DMS153 treated with DMSO at 0.1 percent for 48 hours (cell line): Measurements from ENCODE around the gene VPS35L.

Experiments used
- DNase-seq: peaks from one replicate; lab custom pipeline; 2025; ENCODE audit not compliant: unreplicated experiment; lab: John Stamatoyannopoulos, UW

The VPS35L gene, protein sequence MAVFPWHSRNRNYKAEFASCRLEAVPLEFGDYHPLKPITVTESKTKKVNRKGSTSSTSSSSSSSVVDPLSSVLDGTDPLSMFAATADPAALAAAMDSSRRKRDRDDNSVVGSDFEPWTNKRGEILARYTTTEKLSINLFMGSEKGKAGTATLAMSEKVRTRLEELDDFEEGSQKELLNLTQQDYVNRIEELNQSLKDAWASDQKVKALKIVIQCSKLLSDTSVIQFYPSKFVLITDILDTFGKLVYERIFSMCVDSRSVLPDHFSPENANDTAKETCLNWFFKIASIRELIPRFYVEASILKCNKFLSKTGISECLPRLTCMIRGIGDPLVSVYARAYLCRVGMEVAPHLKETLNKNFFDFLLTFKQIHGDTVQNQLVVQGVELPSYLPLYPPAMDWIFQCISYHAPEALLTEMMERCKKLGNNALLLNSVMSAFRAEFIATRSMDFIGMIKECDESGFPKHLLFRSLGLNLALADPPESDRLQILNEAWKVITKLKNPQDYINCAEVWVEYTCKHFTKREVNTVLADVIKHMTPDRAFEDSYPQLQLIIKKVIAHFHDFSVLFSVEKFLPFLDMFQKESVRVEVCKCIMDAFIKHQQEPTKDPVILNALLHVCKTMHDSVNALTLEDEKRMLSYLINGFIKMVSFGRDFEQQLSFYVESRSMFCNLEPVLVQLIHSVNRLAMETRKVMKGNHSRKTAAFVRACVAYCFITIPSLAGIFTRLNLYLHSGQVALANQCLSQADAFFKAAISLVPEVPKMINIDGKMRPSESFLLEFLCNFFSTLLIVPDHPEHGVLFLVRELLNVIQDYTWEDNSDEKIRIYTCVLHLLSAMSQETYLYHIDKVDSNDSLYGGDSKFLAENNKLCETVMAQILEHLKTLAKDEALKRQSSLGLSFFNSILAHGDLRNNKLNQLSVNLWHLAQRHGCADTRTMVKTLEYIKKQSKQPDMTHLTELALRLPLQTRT

DNA sequence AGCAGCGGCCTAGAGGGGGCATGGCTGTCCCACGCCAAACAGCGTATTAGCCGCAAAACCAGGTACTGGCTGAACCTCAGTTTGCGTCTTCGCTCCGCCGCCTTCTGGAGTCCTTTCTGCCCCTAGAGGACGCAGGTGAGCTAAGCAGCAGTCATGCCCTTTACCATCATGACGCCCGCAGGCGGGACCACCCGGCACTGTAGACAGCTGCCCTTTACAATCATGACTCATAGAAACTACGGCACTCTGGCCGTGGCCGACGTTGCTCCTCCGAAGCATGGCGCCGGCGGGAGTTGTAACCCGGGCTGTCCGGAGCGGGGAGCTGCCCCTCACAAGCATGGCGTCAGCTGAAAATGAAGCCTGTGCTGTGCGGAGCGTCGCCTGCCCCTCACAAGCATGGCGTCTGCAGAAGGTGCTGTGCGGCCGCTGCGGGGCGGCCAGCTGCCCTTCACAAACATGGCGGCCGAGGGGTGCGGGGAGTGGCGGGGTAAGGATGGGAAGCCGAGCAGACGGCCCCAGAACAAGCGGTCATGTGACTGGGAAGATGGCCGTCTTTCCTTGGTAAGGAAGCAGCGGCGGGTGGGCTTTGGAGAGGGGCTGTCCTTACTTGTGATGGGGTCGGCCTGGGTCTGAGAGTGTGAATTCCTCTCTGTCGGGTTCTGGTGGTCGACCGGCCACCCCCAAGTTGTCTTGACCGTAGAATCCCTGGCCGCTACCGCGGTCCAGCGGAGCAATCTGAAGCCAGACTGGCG, at the start of gene VPS35L:
Gene VPS35L (plus strand): TSS at position 518 of the 752 bp plus-strand sequence. CDS start 27 bp downstream, at position 545.
- DNase-seq: peak; percentile 90

DNA sequence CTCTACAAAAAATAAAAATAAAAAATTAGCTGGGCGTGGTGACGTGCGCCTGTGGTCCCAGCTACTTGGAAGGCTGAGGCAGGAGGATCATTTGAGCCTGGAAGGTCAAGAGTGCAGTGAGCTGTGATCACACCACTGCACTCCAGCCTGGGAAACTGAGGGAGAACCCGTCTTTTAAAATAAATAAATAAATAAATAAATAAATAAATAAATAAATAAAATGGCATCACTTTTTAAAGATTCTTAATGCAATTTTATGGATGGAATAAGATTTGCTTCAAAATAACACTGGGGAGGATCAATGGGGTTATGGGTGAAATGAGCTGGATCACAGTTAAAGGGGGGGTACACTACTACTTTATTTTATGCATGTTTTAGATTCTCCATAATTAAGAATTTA, 48.5 kb upstream of the VPS35L start:
- DNase-seq: no peak

DNA sequence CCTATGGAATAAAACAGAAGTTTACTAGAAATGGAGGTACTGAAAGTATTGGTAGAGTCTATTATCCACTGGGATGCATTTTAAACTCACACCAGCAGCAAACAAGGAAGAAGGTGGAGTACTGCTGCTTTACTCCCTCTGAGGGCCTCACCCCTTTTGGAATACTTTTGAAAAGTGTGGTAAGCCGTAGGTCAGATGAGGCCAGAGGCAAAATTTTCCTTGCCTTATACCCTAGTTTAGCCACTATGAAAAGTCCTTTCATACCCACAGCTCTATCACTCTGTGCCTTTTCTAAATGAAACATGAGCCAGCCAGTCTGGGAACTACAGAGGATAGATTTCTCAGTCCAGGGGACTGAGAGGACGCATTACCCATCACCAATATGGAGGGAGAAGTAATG, 47.6 kb upstream of the VPS35L start:
- DNase-seq: no peak

DNA sequence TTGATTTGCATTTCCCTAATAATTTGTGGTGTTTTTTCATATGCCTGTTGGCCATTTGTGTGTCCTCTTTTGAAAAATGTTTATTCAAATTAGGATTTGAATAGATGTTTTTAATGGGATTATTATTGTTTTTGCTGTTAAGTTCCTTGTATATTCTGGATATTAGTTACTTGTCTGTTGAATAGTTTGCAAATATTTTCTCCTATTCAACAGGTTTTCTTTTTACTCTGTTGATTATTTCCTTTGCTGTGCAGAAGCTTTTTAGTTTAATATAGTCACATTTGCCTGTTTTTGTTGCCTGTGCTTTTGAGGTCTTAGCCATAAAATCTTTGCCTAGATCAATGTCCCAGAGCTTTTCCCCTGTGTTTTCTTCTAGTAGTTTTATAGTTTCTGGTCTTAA, 43.2 kb upstream of the VPS35L start:
- DNase-seq: no peak

DNA sequence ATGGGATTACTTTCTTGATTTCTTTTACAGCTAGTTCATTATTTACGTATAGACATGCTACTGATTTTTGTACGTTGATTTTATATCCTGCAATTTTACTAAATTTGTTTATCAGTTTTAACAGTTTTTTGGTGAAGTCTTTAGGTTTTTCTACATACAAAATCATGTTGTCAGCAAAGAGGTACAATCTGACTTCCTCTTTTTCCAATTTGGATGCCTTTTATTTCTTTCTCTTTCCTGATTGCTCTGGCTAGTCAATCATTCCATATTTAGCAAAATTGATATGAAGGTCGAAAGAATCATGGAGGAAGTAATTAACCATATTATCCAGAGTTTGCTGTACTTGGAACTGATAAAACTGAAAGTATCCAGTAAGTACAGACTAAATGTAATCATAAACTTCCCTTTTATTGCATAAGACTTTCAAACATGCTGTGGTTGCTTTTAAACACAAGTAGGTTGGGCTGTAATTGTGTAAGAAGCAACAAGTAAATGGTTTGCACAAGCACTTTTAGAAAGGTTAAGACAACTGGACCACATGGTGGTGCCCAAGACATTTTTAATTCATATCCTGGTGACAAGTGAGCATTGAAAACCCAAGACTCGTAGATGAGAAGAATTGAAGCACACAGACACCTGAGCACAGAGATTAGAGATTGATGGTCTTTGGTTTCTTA, 42.0 kb upstream of the VPS35L start:
- DNase-seq: no peak

DNA sequence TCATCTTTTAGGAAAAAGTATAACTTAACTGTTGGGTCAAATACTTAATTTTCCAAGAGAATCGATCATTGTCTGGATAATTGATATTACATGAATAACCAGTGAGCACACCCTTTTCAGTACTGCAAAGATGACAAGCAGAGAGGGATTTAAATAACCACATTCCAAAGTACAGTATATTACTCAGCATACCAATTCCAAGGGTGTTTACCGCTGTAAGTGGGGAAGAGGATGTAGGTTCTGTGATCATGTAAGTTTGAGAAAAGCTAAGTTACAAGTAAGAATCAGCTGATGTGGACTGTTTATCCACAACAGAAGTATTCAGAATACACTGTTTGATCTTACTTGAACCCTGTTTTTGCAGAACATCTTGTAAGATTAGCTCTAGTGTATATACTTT, 39.7 kb upstream of the VPS35L start:
- DNase-seq: no peak

DNA sequence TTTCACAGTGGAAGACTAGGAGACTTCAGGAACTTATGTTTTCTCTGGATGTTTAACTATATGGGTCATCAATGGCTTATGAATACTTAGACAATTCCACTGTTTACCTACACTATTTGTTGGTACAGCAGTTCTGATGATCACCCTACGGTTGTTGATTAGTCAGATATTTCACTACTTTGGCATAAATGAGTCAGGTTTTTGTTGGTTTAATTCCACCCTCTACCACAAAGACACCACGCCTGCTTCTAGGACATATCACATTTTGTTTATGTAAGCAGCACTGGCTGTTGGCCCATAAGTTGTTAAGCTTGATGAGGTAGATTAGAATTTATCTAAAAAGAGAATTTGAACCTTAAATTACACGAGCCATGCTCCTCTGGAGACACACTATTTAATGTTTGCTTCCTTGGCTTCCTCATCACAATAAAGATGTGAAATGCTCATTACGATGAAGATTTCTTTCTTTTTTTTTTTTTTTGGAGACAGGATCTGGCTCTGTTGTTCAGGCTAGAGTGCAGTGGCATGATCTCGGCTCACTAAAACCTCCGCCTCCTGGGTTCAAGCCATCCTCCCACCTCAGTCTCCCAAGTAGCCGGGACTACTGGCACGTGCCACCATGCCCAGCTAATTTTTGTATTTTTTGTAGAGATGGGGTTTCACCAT, 37.9 kb upstream of the VPS35L start:
- no peak for DNase-seq

DNA sequence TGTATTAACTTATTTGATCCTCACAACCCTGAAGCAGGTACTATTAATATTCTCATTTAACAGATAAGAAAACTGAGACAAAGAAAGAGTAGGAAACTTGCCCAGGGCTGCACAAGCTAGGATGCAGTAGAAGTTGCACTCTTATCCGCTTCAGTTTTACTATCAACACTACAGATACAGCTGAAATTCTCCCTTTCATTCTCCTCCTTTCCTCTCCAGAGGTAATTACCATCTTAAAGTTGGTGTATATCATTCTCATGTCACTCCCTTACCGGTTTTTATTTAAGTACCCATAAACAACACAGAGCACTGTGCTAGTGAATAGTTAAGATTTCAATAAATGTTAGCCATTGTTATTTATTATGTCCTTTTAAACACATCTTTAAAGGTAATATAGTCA, 37.1 kb upstream of the VPS35L start:
- DNase-seq: no peak

DNA sequence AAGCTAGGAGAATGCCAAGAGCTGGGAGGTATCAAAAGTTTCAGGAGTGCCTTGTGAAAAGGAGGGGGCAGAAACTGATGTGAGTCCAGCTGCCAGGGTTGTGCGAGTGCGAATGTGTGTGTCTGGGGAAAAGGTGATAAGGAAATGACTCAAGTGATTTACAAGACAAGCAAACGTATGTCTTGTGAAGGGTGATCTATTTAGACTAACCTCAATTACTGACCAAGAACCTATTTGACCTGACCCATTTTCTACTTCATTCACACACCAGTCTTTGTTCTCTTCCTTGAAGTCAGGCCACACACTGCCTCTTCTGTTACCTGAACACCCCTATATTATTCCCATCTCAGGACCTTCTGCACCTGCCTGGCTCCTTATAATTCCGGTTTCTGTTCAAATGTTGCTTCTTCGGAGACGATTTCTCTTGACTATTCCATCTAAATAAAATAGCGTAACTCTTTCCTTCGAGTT, 34.6 kb upstream of the VPS35L start:
- no peak for DNase-seq

DNA sequence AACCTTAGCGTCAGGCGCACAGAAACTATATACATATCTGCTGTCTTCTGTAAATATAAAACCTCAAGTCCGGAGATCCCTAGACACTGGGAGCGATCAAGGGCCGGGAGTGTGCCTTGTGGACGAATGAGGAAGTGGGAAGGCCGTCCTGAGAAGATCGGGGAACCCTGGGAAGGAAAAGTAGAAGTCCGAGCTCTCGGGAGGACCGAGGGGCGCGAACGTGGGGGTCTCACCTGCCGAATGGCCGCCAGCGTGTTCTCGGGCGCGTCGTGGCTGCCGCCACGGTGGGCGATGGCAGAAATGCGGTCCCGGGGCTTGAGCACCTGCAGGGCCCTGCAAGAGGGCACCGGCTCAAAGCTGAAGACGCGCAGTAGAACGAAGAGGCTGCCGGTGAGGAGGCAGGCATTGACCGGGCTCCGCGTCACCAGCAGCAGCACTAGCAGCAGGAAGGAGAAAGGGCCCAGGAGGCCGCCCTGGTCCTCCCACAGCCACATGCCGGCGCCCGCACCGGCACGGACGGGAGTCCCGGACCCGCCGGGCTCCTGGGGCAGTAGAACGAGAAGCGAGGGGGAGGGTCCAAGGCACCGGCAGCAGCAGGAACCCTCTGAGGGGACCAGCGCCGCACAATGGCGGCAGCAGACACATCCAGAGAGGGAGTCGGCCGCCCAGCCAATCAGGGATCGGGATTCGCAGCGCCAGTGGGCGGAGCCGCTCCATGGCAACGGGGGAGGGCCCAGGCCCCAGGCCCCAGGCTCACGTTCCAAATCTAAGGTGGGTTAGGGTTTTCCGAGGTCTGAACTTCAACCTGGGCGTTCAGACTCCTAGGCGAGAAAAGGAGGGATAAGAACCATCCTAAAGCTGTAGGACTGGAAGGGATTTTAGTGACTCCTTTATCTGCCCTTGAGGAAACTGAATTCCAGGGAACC, 33.8 kb upstream of the VPS35L start, which contains the start of gene GDE1:
Gene GDE1 (minus strand): TSS at position 628 of the 926 bp plus-strand sequence. CDS start 134 bp downstream, at position 494.
- DNase-seq: peak; percentile 87

DNA sequence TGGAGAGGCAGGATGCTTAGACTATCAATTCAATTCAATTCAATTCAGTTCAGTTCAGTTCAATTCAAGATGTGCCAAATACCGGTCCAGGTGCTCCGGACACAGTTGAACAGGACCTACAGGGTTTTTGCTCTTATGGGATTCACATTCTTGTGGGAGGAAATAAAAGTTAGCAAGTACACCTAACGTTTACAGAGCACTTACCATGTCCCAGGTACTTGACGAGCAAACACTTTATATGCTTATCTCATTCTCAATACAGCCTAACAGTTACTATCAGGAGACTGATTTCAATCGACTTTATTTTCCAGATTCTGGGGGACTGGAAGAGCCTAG, 33.1 kb upstream of the VPS35L start:
- DNase-seq: no peak

DNA sequence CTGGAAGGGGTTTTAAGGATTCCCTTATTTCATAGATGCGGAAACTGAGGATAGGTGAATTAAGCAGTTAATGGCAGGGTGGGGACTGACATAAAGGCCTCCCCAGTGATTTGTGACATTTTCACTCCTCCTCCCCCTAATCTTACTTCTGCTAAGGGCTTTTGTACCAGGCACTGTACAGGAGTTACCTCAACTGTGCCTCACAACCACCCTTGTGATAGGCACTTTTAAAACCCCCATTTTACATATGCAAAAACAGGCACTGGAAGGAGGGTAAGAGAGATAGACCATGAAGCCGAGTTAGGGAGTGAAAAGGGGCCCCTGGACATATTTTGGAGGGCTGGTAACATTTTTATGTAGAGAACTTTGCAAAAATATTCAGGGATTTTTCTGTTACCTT, 32.7 kb upstream of the VPS35L start:
- no peak for DNase-seq

DNA sequence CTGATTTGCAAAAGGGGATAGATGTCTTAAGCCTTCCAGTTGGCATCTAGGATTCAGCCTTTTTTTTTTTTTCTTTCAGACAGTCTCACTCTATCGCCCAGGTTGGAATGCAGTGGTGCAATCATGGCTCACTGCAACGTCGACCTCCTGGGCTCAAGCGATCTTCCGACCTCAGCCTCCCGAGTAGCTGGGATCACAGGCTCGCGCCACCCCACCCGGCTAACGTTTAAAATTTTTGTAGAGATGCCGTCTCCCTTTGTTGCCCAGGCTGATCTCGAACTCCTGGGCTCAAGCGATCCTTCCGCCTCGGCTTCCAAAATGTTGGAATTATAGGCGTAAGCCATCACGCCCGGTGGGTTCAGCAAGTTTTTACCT, 32.3 kb upstream of the VPS35L start:
- DNase-seq: no peak

DNA sequence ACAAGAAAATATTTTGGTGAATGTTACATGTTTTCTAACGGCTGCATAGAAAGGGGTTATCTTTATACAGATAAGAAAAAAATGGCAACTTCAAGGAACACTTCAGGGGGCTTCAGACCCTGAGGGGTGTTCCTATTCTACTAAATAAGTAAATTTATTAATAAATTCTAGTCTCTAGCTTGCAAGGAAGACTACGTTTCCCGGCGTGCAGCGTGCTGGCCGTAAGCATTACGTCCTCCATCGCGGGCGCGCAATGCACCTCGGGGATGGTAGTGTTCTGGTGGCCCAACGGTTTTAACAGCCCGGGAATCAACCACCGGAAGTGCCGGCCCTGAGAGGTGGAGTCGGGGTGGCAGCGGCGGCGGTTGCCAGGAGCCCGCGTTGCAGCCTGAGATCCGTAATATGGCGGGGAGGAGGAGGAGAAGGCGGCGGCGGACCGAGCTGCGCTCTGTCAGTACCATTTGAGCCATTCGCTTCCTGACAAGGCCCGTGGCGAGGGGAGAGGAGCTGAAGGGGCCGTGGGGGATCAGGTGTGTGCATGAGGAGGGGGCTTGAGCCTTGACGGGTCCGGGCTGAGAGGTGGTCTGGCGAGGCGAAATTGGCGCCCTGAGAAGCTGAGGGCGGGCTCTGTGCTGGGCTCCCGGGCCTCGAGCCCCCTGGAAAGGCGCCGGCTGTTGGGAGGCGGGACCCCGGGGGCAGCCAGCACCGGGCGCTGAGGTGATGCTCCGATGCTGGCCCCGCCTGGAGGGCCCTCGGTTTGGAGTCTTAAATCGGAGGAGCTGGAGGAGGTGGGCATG, 31.7 kb upstream of the VPS35L start, which contains the start of gene CCP110:
Gene CCP110 (plus strand): TSS at position 384 of the 797 bp plus-strand sequence. CDS start 3,940 bp downstream, outside the sequence.
- peak; percentile 89 for DNase-seq

DNA sequence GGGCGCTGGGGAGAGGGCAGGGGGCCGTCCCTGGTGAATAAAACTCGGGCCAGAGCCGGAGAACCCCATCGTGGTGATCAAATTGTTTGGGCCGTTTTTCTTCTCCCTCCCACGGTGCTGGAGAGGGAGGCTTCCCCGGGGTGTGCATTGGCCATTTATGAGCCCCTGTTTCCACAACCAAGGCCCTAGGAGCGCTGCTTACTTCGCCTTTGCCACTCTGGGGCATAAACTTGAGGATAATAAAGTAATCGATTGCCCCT, 31.2 kb upstream of the VPS35L start:
- no peak for DNase-seq

DNA sequence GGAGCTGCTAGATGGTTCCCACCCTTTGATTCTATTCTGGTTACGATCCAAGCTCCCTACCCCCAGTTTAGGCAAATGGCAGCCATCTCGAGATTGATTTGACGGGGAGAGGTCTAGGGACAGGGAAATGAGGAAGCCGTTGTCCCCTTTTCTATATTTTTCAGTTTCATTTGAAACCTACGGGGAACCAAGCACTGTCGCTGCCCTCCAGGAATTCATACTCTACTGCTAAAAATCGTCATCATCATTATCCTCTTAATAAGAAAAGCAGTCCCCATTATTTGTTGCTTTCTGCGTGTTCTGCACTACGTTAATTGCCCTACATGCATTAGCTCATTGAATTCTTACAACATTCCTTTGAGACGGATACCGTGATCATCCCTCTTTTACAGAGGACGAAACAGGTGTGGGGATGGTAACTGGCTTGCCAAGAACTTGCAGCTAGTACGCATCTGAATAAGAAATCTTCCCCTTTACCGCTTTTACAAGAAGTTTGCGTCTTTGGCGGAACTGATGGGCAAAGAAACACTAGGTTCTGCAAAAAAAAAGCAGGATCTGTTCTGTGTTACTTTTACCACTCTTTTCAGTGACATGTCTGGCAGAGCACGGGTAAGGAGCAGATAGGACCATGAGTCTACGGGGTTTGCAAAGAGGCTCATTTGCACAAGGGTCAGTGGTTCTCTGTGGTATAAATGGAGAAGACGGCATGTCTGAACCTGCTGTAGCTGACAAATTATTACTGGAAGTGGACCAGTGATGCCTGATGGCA, 30.7 kb upstream of the VPS35L start:
- no peak for DNase-seq

DNA sequence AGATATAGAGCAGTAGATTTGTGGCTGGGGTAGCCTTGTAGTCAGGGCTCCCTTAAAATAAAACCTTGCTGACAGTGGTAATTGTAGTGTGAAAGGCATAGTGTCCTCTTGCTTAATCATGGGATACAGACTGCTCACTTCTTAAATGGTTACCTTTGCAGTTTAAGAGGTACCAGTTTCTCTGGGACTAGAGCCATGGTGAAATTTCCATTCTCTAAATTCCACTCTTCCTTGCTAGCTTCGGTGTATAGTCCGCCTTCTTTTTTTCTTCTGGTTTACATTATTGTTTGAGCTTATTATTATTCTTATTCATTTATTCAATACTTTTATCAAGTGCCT, 30.1 kb upstream of the VPS35L start:
- no peak for DNase-seq

DNA sequence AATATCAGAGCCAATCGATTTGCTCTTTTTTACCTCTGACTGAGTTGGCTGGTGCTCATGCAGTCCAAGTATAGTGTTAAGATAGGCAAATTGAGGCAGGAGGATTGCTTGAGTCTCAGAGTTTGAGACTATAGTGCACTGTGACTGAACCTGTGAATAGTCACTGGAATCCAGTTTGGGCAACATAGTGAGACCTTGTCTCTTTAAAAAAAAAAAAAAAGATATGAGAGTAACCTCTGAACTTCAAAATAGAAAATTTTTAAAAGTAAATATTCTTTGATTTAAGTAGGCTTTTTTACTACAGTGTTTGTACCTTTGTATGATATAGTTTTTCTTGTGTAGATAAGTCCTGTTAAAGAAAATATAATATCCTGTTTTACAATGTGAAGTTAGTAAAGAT, 28.3 kb upstream of the VPS35L start:
- DNase-seq: no peak
